Measurements from ENCODE around the gene PDCL3. TPM values are rescaled to one million over a fixed set of nuclear protein-coding genes. Genes with fewer than 3 reads are reported as not detected.
A peak's percentile ranks its signal among the peaks of the same experiment; 100 is the strongest.

The PDCL3 gene
- total and polyA plus RNA-seq, 3 experiments from 2014 or later = 46.5 to 54.1 (median 52.0) TPM

DNA sequence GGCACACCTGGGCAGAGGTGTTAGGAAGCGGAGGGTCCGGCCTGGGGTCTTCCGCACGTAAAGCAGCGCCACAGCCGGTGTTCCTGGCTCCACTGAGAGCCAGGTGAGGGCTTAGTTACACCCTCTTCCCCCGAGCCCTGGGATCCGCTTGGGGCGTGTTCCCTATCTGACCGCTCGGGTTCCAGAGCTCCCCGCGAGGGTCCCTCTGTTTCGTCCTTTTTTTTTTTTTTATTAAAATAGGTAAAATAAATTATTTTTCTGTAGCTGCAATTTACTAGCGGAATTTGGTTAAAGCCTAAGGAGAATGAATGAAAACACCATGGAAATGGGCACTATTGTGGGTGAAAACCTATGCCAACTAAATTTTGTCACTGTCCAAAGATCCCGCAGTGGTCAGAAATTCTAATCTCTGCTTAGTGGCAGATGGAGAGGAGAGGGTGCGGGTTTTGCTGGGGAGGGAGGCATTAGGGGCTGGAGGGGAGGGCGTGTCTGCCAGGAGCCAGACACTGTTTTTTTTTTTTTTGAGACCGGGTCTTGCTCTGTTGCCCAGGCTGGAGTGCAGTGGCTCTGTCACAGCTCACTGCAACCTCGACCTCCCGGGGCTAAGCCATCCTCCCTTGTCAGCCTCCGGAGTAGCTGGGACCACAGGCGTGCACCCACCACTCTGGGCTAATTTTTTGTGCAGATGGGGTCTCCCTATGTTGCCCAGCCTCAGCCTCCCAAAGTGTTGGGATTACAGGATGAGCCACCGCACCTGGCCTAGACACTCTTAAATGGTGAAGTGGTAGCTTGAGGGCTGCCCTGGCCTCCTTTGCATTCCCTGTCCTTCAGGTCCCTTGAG lies 834 bp downstream of the PDCL3 start:
- peak overlapping the region; percentile 89 to 97 (median 94) for H3K4me3 Mint-ChIP-seq
- Histone ChIP-seq H3K4me1 (ENCODE audit: insufficient read depth, low read length) (peaks cover 22% of the 10 kb centered on the region), H3K4me3 (ENCODE audit: low read length) (peak overlapping the region; percentile 93), H3K27me3 (ENCODE audit: insufficient read depth, low read length, poor library complexity, severe bottlenecking) (no peaks in the 10 kb centered on the region), H3K27ac (ENCODE audit: low read depth, low read length) (peak overlapping the region; percentile 85), H3K36me3 (ENCODE audit: insufficient read depth, low read length) (peaks cover 12% of the 10 kb centered on the region), H3K9me3 (ENCODE audit: low read length) (no peaks in the 10 kb centered on the region)
- ChIA-PET POLR2A (interaction anchor here (1.0 to 2.1 kb wide), 4 partner anchors 17 to 689 kb away, joined by 4 to 25 read pairs (median 15); partner anchors contain the start of genes CNOT11 and RPL31), CTCF (interaction anchor here (1.1 to 3.2 kb wide), 11 partner anchors 13 to 439 kb away, joined by 3 to 19 read pairs (median 4); partner anchors contain the start of gene RPL31)
- peak overlapping the region; percentile 91 to 99 (median 95) for H3K27ac Mint-ChIP-seq
- peaks cover under 1 to 35% (median 8%) of the 10 kb centered on the region in 3 donors for H3K36me3 Mint-ChIP-seq
- no peak for DNase-seq
- no peaks in the 10 kb centered on the region for H3K9me3 Mint-ChIP-seq
- no peaks in the 10 kb centered on the region for H3K27me3 Mint-ChIP-seq
- H3K4me1 Mint-ChIP-seq = peaks cover 28 to 62% (median 52%) of the 10 kb centered on the region in 3 donors

- Histone ChIP-seq H3K4me3 (ENCODE audit: low read length) (no peak overlapping the region), H3K27me3 (ENCODE audit: insufficient read depth, low read length, poor library complexity, severe bottlenecking) (no peaks in the 10 kb centered on the region), H3K27ac (ENCODE audit: low read depth, low read length) (no peak overlapping the region), H3K4me1 (ENCODE audit: insufficient read depth, low read length) (peaks cover 2% of the 10 kb centered on the region), H3K36me3 (ENCODE audit: insufficient read depth, low read length) (peaks cover 17% of the 10 kb centered on the region), H3K9me3 (ENCODE audit: low read length) (no peaks in the 10 kb centered on the region)
- H3K36me3 Mint-ChIP-seq = peaks cover 10 to 62% (median 24%) of the 10 kb centered on the region in 3 donors
- no peak for DNase-seq
- no peaks in the 10 kb centered on the region for H3K9me3 Mint-ChIP-seq
- peaks cover 17 to 45% (median 37%) of the 10 kb centered on the region in 3 donors for H3K4me1 Mint-ChIP-seq
- H3K27me3 Mint-ChIP-seq = no peaks in the 10 kb centered on the region
- peak overlapping the region in 3 of 8 donors; percentile 15 to 72 (median 48) for H3K27ac Mint-ChIP-seq
- POLR2A ChIA-PET = no interaction called here
- CTCF ChIA-PET = interaction anchor here (1.4 kb wide), 1 partner anchor 41 kb away, joined by 4 read pairs; no protein-coding TSS in a partner anchor
- H3K4me3 Mint-ChIP-seq = no peak overlapping the region
Measured at GRCh38 chr2:100568989-100569388, 6.2 kb downstream of the PDCL3 start.

DNA sequence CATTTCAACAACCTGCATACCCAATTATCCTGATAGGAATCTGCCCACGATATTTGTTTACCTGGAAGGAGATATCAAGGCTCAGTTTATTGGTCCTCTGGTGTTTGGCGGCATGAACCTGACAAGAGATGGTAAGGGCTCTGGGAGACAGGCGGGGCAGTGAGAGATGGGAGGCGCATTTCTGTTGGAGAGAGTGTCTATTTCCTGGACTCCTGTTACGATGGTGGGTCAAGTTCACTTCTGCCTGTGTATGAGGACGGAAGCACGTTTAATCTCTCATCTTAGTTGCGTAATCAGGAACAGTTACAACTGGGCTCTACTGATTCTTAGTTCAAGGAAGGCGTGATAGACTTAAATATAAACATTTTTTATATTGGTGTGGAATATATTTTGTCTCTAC lies 8.9 kb downstream of the PDCL3 start:
- H3K36me3 ChIP-seq (ENCODE audit: insufficient read depth, low read length) = peaks cover 11% of the 10 kb centered on the region
- H3K9me3 Mint-ChIP-seq = no peaks in the 10 kb centered on the region
- CTCF ChIA-PET = no interaction called here
- no peaks in the 10 kb centered on the region for H3K4me1 ChIP-seq (ENCODE audit: insufficient read depth, low read length)
- H3K9me3 ChIP-seq (ENCODE audit: low read length) = no peaks in the 10 kb centered on the region
- no peak overlapping the region for H3K4me3 Mint-ChIP-seq
- DNase-seq = no peak
- H3K4me3 ChIP-seq (ENCODE audit: low read length) = no peak overlapping the region
- H3K4me1 Mint-ChIP-seq = peaks cover 7 to 24% (median 19%) of the 10 kb centered on the region in 3 donors
- H3K27me3 ChIP-seq (ENCODE audit: insufficient read depth, low read length, poor library complexity, severe bottlenecking) = no peaks in the 10 kb centered on the region
- POLR2A ChIA-PET = no interaction called here
- H3K27ac Mint-ChIP-seq = peak overlapping the region in 1 of 8 donors; percentile 4
- H3K36me3 Mint-ChIP-seq = peaks cover 14 to 71% (median 28%) of the 10 kb centered on the region in 3 donors
- H3K27me3 Mint-ChIP-seq = no peaks in the 10 kb centered on the region
- no peak overlapping the region for H3K27ac ChIP-seq (ENCODE audit: low read depth, low read length)

- no peak for DNase-seq
- Mint-ChIP-seq H3K27me3 (no peaks in the 10 kb centered on the region), H3K4me1 (peaks cover 18 to 30% (median 20%) of the 10 kb centered on the region in 3 donors), H3K36me3 (peaks cover 4 to 33% (median 7%) of the 10 kb centered on the region in 3 donors), H3K9me3 (no peaks in the 10 kb centered on the region), H3K4me3 (no peak overlapping the region), H3K27ac (peak overlapping the region in 3 of 8 donors; percentile 43 to 66 (median 63))
- H3K27me3 ChIP-seq (ENCODE audit: insufficient read depth, low read length, poor library complexity, severe bottlenecking) = no peaks in the 10 kb centered on the region
- no peaks in the 10 kb centered on the region for H3K9me3 ChIP-seq (ENCODE audit: low read length)
- no peak overlapping the region for H3K4me3 ChIP-seq (ENCODE audit: low read length)
- H3K4me1 ChIP-seq (ENCODE audit: insufficient read depth, low read length) = peaks cover 23% of the 10 kb centered on the region
- POLR2A ChIA-PET = no interaction called here
- no peak overlapping the region for H3K27ac ChIP-seq (ENCODE audit: low read depth, low read length)
- CTCF ChIA-PET = interaction anchor here (1.0 to 1.4 kb wide), 2 partner anchors 10 to 14 kb away, joined by 3 to 4 read pairs; no protein-coding TSS in a partner anchor
- H3K36me3 ChIP-seq (ENCODE audit: insufficient read depth, low read length) = no peaks in the 10 kb centered on the region
Measured at GRCh38 chr2:100577777-100578176, 15.0 kb downstream of the PDCL3 start.

GRCh38 chr2:100580367-100581276 lies 17.8 kb downstream of the PDCL3 start:
- Histone ChIP-seq H3K4me1 (ENCODE audit: insufficient read depth, low read length) (peaks cover 34% of the 10 kb centered on the region), H3K27ac (ENCODE audit: low read depth, low read length) (peak overlapping the region; percentile 73), H3K27me3 (ENCODE audit: insufficient read depth, low read length, poor library complexity, severe bottlenecking) (no peaks in the 10 kb centered on the region), H3K36me3 (ENCODE audit: insufficient read depth, low read length) (no peaks in the 10 kb centered on the region), H3K9me3 (ENCODE audit: low read length) (no peaks in the 10 kb centered on the region), H3K4me3 (ENCODE audit: low read length) (peak overlapping the region; percentile 49)
- Mint-ChIP-seq H3K4me1 (peaks cover 32 to 52% (median 36%) of the 10 kb centered on the region in 3 donors), H3K27ac (peak overlapping the region; percentile 88 to 100 (median 96)), H3K27me3 (no peaks in the 10 kb centered on the region), H3K9me3 (no peaks in the 10 kb centered on the region), H3K36me3 (peaks cover under 1 to 13% (median 2%) of the 10 kb centered on the region in 3 donors), H3K4me3 (peak overlapping the region; percentile 8 to 79 (median 64))
- peak; percentile 35 to 85 (median 72) for DNase-seq
- ChIA-PET POLR2A (interaction anchor here (0.6 to 2.1 kb wide), 3 partner anchors 10 to 728 kb away, joined by 3 to 18 read pairs (median 3); partner anchors contain the start of genes PDCL3 and RNF149), CTCF (interaction anchor here (1.2 to 2.8 kb wide), 9 partner anchors 7 to 422 kb away, joined by 3 to 19 read pairs (median 4); partner anchors contain the start of genes PDCL3 and RPL31)

DNA sequence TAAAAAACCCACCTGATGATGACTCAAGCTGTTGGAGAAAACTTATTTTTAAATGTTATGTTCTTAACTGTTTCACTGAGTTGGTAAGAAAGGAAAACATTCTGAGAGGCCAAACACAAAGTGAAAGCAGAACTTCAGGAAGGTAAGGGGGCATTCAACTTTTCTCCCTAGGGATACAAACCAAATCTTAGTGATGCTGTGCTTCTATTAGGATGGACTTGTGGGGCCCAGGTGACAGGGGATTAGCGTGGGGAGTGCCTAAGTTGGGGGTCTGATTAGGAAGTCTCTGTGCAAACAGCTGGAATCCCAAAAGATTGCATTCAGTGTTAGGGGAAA lies 18.5 kb downstream of the PDCL3 start:
- peak overlapping the region; percentile 49 for H3K4me3 ChIP-seq (ENCODE audit: low read length)
- Mint-ChIP-seq H3K4me3 (peak overlapping the region; percentile 8 to 79 (median 64)), H3K27ac (peak overlapping the region; percentile 88 to 100 (median 96)), H3K9me3 (no peaks in the 10 kb centered on the region), H3K36me3 (peaks cover 0 to 9% (median 2%) of the 10 kb centered on the region in 3 donors), H3K4me1 (peaks cover 32 to 58% (median 42%) of the 10 kb centered on the region in 3 donors), H3K27me3 (no peaks in the 10 kb centered on the region)
- H3K27me3 ChIP-seq (ENCODE audit: insufficient read depth, low read length, poor library complexity, severe bottlenecking) = no peaks in the 10 kb centered on the region
- POLR2A ChIA-PET = interaction anchor here (0.6 to 2.1 kb wide), 2 partner anchors 10 to 18 kb away, joined by 3 to 18 read pairs; partner anchors contain the start of gene PDCL3
- H3K4me1 ChIP-seq (ENCODE audit: insufficient read depth, low read length) = peaks cover 34% of the 10 kb centered on the region
- CTCF ChIA-PET = interaction anchor here (0.7 to 2.8 kb wide), 9 partner anchors 11 to 1660 kb away, joined by 3 to 19 read pairs (median 4); partner anchors contain the start of gene PDCL3
- no peaks in the 10 kb centered on the region for H3K36me3 ChIP-seq (ENCODE audit: insufficient read depth, low read length)
- peak overlapping the region; percentile 73 for H3K27ac ChIP-seq (ENCODE audit: low read depth, low read length)
- no peak for DNase-seq
- H3K9me3 ChIP-seq (ENCODE audit: low read length) = no peaks in the 10 kb centered on the region

DNA sequence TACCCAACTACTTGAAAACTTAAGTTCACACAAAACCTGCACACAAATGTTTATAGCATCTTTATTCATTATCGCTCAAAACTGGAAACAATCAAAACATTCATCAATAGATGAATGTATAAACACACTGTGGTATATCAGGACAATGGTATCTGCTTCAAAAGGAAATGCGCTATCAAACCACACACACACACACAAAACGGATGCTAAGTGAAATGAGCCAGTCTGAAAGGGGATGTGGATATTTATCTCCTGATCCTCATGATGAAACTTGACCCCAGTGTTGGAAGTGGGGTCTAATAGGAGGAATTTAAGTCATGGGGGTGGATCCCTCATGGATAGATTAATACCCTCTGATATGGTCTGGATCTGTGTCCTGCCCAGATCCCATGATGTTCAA lies 22.0 kb downstream of the PDCL3 start:
- H3K36me3 Mint-ChIP-seq = no peaks in the 10 kb centered on the region
- CTCF ChIA-PET = interaction anchor here (1.2 kb wide), 1 partner anchor 10 kb away, joined by 4 read pairs; no protein-coding TSS in a partner anchor

More for the DNA sequence above, 22.0 kb downstream of the PDCL3 start:
- Histone ChIP-seq H3K27me3 (ENCODE audit: insufficient read depth, low read length, poor library complexity, severe bottlenecking) (no peaks in the 10 kb centered on the region), H3K27ac (ENCODE audit: low read depth, low read length) (no peak overlapping the region), H3K4me3 (ENCODE audit: low read length) (no peak overlapping the region), H3K36me3 (ENCODE audit: insufficient read depth, low read length) (no peaks in the 10 kb centered on the region), H3K9me3 (ENCODE audit: low read length) (no peaks in the 10 kb centered on the region), H3K4me1 (ENCODE audit: insufficient read depth, low read length) (peaks cover 34% of the 10 kb centered on the region)
- peak in 1 of 5 donors; percentile 21 for DNase-seq
- Mint-ChIP-seq H3K27ac (peak overlapping the region in 7 of 8 donors; percentile 36 to 80 (median 68)), H3K9me3 (no peaks in the 10 kb centered on the region), H3K4me1 (peaks cover 36 to 80% (median 53%) of the 10 kb centered on the region in 3 donors), H3K4me3 (peak overlapping the region in 3 of 7 donors; percentile 2 to 60 (median 3)), H3K27me3 (no peaks in the 10 kb centered on the region)
- POLR2A ChIA-PET = no interaction called here
